NCI-H345 treated with DMSO at 0.1 percent for 48 hours (cell line): ENCODE measurements around the gene SIK3.

Source experiments
- DNase-seq: peaks from one replicate; lab custom pipeline; 2025; ENCODE audit not compliant: unreplicated experiment; lab: John Stamatoyannopoulos, UW

Gene SIK3

DNA sequence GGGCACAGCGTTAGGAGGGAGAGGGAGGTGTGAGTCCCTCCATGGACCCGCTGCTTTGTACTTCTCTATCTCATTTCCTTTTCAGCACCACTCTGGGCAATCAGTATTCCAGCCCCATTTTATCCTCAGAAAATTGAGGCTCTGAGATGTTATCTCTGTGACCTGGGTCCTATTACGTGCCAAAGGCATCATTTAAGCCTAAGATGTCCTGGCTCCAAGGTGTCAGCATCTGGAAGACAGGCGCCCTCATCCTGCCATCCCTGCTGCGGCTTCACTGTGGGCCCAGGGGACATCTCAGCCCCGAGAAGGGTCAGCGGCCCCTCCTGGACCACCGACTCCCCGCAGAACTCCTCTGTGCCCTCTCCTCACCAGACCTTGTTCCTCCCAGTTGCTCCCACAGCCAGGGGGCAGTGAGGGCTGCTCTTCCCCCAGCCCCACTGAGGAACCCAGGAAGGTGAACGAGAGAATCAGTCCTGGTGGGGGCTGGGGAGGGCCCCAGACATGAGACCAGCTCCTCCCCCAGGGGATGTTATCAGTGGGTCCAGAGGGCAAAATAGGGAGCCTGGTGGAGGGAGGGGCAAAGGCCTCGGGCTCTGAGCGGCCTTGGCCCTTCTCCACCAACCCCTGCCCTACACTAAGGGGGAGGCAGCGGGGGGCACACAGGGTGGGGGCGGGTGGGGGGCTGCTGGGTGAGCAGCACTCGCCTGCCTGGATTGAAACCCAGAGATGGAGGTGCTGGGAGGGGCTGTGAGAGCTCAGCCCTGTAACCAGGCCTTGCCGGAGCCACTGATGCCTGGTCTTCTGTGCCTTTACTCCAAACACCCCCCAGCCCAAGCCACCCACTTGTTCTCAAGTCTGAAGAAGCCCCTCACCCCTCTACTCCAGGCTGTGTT is 269.4 kb downstream of the SIK3 start:
- no peak for DNase-seq

DNA sequence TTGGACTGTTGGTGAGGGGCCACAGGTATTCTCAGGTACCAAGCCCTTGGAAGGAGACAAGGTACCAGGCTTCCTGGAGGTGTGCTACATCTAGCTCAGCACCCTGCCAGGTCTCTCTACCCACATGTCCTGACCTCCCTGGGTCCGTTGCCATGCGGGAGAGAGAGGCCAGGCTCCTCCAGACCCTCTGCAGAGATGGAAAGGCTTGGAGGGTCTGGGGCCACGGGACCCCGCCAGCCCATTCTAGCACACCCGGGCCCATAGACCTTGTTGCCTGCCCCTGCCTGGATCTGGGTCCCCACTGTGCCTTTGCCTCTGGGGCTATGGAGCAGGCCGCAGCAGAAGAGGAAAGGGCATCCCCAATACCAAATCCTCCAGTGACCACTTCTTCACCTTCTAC is 270.8 kb downstream of the SIK3 start:
- DNase-seq: no peak

DNA sequence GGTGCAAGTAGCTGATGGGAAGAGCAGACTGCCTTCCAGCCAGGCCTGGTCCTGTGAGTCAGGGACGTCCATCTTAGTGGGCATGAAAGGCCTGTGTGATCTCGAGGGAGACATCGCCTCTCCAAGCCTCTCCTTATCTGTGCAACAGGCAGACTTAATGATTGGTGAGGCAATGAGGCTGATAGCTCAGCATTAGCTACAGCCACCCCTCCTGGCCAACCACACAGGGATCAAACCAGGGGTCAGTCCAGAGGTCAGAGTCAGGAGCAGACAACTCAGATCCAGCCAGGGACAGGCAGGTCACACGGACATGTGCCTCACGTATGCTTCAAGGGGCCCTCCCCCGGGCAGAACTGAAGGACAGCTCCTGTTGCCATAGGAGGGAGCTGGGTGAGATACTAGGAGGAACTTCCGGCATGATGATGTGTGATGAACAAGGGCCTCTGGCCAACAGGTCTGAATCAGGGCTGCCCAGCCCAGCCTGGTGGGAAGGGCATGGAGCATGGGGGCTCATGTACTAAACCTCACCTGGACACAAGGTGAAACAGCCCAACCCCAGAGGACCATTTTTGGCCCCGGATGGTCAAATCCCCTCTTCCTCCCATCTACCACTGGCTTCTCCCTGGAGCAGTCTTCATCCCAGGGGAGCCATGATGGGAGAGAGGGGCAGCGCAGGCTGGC is 271.3 kb downstream of the SIK3 start:
- DNase-seq: no peak

DNA sequence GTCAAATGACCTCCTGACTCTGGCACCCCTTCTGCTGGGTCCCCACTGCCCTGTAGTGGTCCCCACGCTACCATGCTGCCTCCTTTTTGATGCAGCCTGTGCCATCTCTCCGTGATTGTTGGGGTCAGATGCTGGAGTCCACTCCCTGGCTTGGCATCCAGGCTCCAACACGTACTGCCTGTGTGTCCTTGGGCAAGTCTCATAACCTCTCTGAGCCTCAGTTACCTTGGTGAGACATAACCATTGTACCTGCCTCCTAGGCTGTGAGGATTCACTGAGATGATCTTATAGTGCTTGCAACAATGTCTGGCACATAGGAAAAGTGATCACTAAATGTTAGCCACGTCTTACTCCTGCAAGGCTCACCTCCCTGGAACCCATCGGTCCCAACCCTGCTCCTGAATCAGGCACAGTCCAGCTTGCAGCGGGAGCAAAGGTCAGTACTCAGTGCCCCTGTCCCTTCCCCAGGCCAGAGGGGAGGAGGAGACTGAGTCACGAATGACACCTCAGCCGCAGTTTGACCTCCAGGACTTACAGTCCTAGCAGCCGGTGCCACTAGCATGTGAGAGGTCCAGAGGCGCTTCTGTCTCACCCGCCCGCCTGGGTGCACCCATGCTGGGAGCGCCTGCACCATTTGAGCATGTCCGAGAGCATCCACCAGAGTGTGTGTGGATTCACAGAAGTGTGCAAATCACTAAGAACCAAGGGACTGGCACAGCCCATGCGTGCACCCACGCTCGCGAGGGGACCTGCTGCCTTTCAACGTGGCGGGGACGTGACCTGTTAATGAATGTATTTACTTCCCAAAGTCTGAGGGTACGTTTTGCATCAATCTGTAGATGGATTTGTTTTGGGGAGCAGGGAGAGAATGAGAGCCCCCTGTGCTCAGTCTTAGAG is 272.1 kb downstream of the SIK3 start:
- DNase-seq: no peak

DNA sequence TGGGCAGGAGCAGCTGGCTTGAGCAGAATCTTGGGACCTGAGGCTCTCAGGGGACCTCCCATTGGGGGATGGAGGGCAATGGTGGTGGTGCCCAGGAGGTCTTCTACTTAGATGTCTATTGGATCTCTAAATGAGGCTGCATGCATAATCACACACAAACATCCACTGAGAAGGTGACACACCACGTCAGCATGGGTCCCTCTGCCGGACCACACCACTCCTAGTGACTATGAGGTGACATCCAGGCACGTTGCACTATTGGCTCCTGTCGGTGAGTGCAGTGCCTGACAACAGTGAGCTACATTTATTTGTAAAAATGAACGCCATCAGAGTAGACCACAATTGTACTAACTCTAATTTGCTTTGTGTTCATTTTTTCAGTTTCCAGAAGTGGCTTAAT is 272.8 kb downstream of the SIK3 start:
- DNase-seq: no peak

DNA sequence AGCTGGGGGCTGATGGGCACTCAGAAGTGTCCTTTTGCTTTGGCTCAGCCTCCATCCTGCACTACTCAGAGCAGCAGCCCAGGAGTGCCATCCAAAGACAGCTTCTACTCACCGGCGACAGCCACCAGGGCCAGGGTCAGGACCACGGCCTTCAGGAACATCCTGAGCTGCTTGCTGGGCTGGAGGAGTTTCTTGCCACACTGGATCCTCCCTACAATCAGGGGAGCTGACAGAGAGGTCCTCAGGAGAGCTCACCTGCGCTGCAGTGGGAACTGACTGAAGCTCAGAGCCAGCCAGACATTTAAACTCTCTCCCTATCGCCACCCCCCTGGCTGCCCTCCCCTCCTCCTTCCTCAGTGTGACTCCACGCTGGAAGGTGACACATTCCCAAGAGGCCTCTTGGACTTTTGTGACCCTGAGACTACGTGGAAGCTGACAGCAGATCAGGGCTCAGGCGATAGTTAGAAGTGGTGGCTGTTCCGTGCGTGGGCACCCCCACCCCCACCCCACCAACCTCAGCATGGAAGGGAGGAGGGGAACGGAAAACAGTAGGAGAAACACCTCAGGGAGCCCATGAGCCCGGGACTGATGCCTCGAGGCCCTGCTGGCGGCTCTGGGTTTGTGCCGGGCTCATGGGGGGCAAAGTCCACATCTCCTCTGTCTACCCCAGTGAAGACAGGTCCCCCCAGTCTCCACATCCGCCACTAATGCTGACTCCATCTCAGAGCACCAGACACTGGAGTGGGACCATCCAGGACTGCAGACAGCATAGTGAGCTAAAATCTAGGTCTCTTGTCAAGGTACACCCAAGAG is 275.0 kb downstream of the SIK3 start, which contains the start of gene APOA4:
TSS of gene APOA4 (minus strand) at position 274 of the 813 bp plus-strand sequence. CDS start at position 161, 113 bp downstream.
- no peak for DNase-seq

DNA sequence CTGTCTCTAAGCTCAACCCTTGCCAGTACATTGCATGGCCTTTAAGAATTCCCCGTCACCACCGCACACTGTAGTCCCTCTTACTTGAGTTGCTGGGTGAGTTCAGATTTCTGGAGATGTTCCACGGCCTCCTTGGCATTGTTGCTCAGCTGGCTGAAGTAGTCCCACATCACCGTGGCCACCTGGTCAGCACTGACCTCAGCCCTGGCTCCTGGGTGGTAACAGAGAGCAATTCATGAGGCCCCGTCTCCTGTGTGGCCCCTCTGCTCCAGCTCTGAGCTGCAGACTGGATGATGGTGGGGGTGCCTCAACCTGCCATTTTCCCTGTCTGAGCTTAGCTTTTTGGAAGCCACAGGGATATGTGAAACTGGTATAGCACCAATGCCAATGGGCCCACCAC is 275.7 kb downstream of the SIK3 start:
- no peak for DNase-seq

DNA sequence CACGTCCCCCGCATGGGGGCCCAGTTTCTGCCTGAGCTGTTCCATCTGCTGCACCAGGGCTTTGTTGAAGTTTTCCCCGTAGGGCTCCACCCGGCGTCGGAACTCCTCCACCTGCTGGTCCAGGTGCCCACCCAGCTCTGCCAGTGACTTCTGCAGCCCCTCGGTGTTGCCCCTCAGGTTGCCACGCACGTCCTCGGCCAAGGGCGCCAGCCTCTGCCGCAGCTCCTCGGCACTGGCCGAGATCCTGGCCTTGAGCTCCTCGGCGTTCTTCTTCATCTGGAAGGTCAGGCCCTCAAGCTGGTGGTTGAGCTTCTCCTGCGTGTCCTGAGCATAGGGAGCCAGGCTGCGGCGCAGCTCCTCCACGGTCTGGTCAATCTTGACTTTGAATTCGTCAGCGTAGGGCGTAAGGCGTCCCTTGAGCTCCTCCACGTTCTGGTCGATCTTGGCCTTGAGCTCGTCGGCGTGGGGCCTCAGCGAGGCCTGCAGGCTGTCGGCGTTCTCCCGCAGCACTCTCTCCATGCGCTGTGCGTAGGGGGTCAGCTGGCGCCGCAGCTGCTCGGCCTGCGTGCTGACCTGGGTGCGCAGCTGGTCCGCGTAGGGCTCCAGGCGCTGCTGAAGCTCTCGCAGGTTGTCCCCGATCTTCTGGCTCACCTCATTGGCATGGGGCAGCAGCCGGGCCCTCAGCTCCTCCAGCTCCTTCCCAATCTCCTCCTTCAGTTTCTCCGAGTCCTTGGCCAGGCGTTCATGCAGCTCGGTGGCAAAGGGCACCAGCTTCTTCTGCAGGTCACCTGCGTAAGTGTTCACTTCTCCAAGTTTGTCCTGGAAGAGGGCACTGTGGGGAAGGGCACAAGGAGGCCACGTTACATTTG is 276.9 kb downstream of the SIK3 start:
- DNase-seq: no peak

DNA sequence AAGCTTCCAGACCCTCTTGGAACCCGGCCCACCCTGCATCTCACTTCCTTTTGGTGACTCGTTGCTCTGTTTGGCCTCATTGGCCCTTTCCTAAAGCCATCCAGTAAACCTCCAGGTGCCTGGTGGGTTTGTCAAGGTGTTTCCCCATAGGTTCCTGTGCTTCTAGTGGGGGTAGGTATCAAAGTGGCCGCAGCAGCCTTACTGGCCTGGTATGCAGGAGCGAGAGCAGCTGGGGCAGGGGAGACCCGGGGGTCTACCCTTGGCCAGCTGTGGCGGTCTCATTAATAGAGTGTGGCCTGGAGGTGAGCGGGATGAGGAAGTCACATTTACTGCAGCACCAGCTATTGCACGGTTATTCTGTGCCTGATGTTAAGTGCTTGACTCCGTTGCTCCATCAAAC is 279.2 kb downstream of the SIK3 start:
- no peak for DNase-seq

DNA sequence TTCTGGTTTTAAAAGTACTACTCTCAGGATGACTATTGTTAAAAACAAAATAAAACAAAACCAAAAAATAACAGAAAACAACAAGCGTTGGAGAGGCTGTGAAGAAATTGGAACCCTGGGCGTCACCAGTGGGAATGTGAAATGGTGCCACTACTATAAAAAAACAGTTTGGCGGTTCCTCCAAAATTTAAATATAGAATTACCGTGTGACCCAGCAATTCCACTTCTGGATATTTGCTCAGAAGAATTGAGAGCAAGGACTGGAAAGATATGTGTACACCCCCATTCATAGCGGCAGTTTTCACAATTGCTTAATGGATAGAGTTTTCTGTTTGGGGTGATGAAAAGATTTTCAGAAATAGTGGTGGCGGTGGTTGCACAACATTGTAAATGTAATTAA is 283.7 kb downstream of the SIK3 start:
- no peak for DNase-seq

DNA sequence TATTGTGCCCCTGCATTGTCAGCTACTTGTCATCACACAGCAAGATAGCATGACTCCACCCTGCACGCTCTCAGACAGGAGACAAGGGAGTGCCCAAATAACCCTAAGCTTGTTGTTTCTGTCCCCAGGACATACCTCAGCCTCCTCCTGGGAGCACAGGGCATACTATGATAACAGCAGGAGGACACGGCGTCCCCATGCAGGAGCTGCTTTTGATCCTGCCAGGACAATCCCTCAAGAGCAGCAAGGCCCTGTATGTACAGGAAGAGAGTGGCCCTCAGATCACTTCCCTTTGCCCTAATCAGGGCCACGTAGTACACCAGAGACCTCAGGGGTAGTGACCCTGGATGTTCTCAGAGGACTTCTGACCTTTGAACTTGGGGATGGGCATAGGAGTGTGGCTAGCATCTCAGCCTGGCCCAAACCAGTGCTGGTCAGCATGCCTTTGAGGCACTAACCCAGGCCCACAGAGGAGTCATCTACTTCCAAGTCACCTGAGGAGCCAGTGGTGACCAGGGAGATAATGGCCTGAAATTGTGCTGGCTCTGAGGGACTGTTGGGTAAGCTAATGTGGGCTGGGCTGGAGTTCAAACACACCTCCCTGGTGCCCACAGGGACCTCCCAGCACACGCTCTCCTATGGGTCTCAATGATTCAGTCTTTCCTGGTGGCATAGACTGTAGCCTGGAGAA is 284.3 kb downstream of the SIK3 start:
- no peak for DNase-seq

DNA sequence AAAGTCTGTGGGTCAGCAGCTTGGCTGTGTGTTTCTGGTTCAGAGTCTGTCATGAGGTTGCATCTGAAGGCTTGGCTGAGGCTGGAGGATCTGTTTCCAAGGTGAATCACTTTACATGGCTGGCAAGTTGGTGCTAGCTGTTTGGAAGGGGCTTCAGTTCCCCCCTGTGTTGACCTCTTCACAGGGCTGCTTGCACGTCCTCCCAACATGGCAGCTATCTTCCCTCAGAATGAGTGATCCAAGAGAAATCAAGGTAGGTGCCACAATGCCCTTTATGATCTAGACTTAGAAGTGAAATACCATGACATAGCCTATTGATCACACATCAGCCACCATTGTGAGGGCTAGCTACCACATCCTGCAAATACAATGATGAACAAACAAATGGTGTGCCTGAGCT is 285.1 kb downstream of the SIK3 start:
- no peak for DNase-seq

DNA sequence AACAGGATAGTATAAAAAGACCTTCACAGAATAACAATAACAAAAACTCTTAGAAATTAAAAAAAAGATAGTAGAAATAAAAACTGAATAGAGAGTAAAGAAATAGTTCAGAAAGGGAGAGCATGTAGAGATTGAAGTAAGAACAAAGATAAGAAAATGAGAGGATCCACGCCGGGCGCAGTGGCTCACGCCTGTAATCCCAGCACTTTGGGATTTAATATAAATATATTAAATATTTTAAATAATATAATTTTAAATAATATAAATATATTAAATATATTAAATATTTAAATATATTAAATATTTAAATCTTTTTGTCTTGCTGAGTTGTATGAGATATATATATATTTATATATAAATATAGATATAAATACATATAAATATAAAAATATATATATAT is 286.1 kb downstream of the SIK3 start:
- DNase-seq: no peak

DNA sequence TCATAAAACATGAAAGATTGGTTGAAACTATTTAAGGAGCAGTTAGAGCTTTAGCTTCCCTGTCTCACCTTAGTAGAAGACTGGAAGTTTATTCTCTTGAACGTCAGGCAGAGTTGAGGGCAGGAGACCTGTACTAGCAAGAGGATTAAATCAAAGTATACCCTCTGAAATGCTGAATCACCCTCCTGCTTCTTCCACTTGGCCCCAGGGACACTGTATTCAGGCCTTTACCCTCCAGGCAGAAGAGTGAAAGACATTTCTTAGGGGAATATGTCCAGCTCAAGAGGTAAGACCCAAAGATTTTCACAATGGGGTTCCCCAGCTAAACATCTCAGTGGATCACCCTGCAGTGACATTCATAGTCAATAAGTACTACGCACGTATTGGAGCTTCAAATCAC is 287.0 kb downstream of the SIK3 start:
- DNase-seq: no peak

DNA sequence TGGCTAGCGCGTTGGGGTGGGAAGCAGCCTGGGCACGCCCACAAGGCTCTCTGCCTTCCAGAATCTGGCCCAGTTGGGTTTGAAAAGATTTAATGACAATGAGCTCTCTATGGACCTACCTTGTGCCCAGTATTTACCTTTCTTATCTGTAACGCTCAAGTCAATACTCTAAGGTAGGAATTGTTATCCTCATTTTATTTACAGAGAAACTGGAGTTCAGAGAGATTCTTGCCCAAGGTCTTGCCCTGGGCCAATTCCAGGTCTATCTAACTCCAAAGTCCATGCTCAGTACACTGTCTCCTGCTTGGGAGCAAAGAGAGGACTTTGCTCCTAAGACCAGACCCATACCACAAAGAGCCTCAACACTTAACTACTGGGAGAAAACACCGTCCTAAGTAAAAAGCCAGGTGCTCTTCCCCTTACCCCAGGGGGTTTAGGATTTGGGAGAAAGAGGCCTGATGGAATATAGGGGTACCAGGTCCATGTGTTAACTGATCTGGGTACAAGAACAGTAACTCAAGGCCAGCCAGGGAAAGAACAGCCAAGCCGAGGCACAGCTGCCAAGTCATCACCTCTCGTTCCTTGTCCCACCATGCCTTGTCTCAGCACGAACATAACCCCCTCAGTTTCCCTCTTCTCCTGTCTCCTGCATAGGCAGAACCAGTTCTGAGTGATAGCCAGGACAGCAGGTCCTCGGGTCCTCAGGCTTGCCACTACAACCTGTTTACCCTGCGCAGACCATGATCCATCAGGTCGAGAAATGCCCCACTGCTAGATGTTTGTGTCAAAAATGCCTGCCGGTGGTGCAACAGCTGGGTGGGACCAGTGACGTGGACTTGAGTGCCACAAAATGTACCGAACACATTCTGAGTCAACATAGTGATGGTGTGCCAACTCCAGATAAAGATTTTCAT is 289.7 kb downstream of the SIK3 start:
- DNase-seq: no peak

DNA sequence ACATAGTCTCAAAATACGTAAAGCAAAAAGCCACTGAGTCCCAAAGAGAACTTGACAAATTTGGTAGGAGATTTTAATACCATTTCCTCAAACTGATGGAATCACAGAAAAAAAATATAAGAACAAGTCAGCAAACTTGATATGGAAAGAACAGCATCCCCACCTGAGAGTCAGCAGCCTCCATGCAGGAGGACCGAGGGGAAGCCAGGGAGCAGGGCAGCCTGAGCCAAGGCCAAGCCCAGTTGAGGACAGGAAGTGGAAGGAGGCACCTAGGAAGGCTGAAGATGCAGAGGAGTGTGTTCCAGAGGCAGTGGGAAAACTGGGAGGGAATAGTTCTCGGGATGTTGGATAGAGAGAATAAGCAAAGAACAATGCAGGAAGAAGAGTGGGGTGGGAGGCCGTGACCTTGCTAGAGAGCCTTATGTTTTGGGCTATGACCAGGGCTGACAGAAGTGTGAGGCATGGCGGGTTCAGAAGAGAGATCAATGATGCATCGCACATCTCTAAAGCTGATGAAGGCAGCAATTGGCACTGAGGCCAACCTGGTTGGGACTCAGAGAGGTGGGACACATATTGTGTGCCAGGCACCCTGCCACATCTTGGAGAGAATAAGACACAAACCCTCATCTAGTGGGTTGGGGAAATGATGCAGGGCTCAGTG is 290.5 kb downstream of the SIK3 start:
- no peak for DNase-seq

DNA sequence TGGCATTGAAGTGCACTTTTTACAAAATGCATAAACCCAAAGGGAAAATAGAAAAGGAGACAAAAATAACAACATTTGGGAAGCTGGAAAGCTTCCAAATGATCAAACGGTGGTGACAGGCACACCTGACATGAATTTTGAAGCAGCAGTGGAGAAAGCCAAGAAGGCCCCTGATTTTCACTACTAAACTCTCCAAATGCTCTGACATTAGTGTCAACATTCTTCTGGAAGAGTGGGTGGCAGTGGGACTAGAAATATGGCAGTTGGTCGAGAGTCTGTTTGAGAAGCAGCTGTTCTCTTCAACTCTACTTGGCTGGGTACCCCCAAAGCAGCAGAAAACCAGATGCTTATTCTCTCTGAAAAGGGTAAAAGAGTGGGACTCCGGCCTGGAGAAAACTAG is 294.2 kb downstream of the SIK3 start:
- no peak for DNase-seq
